Measurements from ENCODE around the gene HAAO. TPM values are rescaled to one million over a fixed set of nuclear protein-coding genes. Genes with fewer than 3 reads are reported as not detected.

The HAAO gene
- total RNA-seq, 1 experiment from 2014 or later, result not detected

DNA sequence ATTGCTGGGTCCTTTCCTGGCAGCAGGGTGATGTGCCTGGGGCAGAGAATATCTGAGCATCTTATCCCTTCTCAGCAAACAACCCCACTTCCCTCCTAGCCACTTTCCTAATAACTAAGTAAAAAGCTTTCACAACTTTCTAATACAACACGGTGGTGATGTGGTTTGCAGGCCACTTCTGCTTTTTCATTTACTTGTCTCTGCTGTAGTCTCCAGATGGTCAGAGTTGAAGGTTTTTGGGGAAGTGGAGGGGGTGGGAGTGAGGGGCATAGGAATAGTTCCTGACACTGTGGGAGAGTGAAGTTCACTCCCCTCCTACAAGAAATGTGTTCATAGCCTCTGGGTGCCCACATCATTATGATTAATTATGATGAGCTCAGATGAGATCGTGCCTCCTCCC lies 40.1 kb downstream of the HAAO start:
- no peak overlapping the region for H3K4me3 ChIP-seq (ENCODE audit: low read length)
- no peaks in the 10 kb centered on the region for H4K20me1 ChIP-seq (ENCODE audit: low read length)
- BruUV-seq (replicated peaks), result no TSS peak
- no peak overlapping the region for H3K4me2 ChIP-seq (ENCODE audit: low read length)
- H2AFZ ChIP-seq (ENCODE audit: low read length), result no peak overlapping the region
- TF ChIP-seq, protein P1, sequence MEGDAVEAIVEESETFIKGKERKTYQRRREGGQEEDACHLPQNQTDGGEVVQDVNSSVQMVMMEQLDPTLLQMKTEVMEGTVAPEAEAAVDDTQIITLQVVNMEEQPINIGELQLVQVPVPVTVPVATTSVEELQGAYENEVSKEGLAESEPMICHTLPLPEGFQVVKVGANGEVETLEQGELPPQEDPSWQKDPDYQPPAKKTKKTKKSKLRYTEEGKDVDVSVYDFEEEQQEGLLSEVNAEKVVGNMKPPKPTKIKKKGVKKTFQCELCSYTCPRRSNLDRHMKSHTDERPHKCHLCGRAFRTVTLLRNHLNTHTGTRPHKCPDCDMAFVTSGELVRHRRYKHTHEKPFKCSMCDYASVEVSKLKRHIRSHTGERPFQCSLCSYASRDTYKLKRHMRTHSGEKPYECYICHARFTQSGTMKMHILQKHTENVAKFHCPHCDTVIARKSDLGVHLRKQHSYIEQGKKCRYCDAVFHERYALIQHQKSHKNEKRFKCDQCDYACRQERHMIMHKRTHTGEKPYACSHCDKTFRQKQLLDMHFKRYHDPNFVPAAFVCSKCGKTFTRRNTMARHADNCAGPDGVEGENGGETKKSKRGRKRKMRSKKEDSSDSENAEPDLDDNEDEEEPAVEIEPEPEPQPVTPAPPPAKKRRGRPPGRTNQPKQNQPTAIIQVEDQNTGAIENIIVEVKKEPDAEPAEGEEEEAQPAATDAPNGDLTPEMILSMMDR (conservative IDR thresholded peaks at IDR 0.05; ENCODE audit: low read depth, low read length), result no peak
- no peak for TF ChIP-seq EZH2phosphoT487 (IDR thresholded peaks at IDR 0.05; ENCODE audit: borderline replicate concordance, low read length)
- TF ChIP-seq EZH2 (IDR thresholded peaks at IDR 0.05; ENCODE audit: low read length, unreplicated experiment), result no peak
- DNase-seq (no peak), ATAC-seq (no peak)
- intact Hi-C loops (cut with micrococcal nuclease), result no loop called here
- ChIA-PET CTCF (no interaction called here), POLR2A (ENCODE audit: unreplicated experiment) (no interaction called here)
- no peaks in the 10 kb centered on the region for H3K36me3 ChIP-seq (ENCODE audit: low read depth, low read length)
- H3K27me3 ChIP-seq (ENCODE audit: low read length), result no peaks in the 10 kb centered on the region
- H3K27ac ChIP-seq (ENCODE audit: low read length), result no peak overlapping the region
- no peaks in the 10 kb centered on the region for H3K9me2 ChIP-seq (replicated peaks; ENCODE audit: low read length)
- no peaks in the 10 kb centered on the region for H3K4me1 ChIP-seq (ENCODE audit: insufficient read depth, low read length)
- no peaks in the 10 kb centered on the region for H3K9me3 ChIP-seq (ENCODE audit: low read length)
- no peak overlapping the region for H3K9ac ChIP-seq (ENCODE audit: low read length)
- no peaks in the 10 kb centered on the region for H3F3A ChIP-seq (ENCODE audit: low read length, unreplicated experiment)
- no peaks in the 10 kb centered on the region for H3K79me2 ChIP-seq (ENCODE audit: low read length)

DNA sequence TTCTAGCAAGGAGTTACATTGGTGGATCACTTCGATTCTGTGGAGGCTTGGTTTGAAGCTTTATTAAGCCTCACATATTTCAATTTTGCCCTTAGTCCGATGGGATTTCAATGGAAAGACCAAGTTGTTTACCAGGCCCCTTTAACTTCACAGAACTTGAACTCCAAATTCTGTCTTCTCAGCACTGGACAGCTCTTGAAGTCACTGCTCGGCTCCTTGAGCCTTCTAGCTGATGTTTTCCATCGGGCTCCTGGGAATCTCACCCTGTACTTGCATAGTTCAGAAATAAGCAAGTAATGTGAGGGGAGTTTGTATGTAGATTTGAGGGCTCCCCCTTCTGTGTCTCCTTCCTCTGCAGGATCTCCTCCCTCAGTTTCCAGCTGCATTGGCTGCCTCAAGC lies 43.5 kb downstream of the HAAO start:
- no peak for DNase-seq
- intact Hi-C loops (cut with micrococcal nuclease), result no loop called here
- TF ChIP-seq, protein P1 (conservative IDR thresholded peaks at IDR 0.05; ENCODE audit: low read depth, low read length), result no peak
- TF ChIP-seq EZH2phosphoT487 (IDR thresholded peaks at IDR 0.05; ENCODE audit: borderline replicate concordance, low read length) (no peak), EZH2 (IDR thresholded peaks at IDR 0.05; ENCODE audit: low read length, unreplicated experiment) (no peak)
- Histone ChIP-seq H3K9ac (ENCODE audit: low read length) (no peak overlapping the region), H3K9me2 (replicated peaks; ENCODE audit: low read length) (no peaks in the 10 kb centered on the region), H3F3A (ENCODE audit: low read length, unreplicated experiment) (no peaks in the 10 kb centered on the region), H4K20me1 (ENCODE audit: low read length) (no peaks in the 10 kb centered on the region), H3K9me3 (ENCODE audit: low read length) (no peaks in the 10 kb centered on the region), H3K4me2 (ENCODE audit: low read length) (no peak overlapping the region), H3K4me3 (ENCODE audit: low read length) (no peak overlapping the region), H3K36me3 (ENCODE audit: low read depth, low read length) (no peaks in the 10 kb centered on the region), H3K27ac (ENCODE audit: low read length) (no peak overlapping the region), H3K27me3 (ENCODE audit: low read length) (no peaks in the 10 kb centered on the region), H3K79me2 (ENCODE audit: low read length) (no peaks in the 10 kb centered on the region), H2AFZ (ENCODE audit: low read length) (no peak overlapping the region), H3K4me1 (ENCODE audit: insufficient read depth, low read length) (no peaks in the 10 kb centered on the region)
- POLR2A ChIA-PET (ENCODE audit: unreplicated experiment), result no interaction called here
- no peak for ATAC-seq
- BruUV-seq (replicated peaks), result no TSS peak
- CTCF ChIA-PET, result no interaction called here

DNA sequence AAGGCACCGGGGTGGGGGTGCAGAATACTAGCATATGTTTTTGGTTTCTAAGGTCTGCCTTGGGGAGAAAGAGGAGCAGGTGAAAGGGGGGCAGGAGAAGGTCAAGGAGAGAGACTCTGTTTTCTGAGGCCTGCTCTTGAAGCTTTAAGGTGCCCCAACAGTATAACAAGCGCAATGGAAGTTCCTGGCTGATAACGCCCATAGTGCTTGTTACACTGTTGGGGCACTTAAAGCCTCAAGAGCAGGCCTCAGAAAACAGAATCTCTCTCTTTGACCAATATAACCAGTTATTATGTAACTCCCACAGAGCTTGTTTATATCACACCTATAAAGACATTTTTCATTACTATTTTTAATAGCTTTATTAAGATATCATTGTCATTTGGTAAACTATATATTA lies 45.0 kb downstream of the HAAO start:
- H3K36me3 ChIP-seq (ENCODE audit: low read depth, low read length), result no peaks in the 10 kb centered on the region
- POLR2A ChIA-PET (ENCODE audit: unreplicated experiment), result no interaction called here
- BruUV-seq (replicated peaks), result no TSS peak

More for the DNA sequence above, 45.0 kb downstream of the HAAO start:
- H3K79me2 ChIP-seq (ENCODE audit: low read length), result no peaks in the 10 kb centered on the region
- H3K4me3 ChIP-seq (ENCODE audit: low read length), result no peak overlapping the region
- CTCF ChIA-PET, result no interaction called here
- no peak for TF ChIP-seq EZH2 (IDR thresholded peaks at IDR 0.05; ENCODE audit: low read length, unreplicated experiment)
- TF ChIP-seq, protein P1 (conservative IDR thresholded peaks at IDR 0.05; ENCODE audit: low read depth, low read length), result no peak
- TF ChIP-seq EZH2phosphoT487 (IDR thresholded peaks at IDR 0.05; ENCODE audit: borderline replicate concordance, low read length), result no peak
- no peak for DNase-seq
- intact Hi-C loops (cut with micrococcal nuclease), result no loop called here
- no peaks in the 10 kb centered on the region for H3K9me3 ChIP-seq (ENCODE audit: low read length)
- H3F3A ChIP-seq (ENCODE audit: low read length, unreplicated experiment), result no peaks in the 10 kb centered on the region
- no peak overlapping the region for H3K9ac ChIP-seq (ENCODE audit: low read length)
- no peaks in the 10 kb centered on the region for H3K27me3 ChIP-seq (ENCODE audit: low read length)
- no peak overlapping the region for H3K27ac ChIP-seq (ENCODE audit: low read length)
- no peak overlapping the region for H3K4me2 ChIP-seq (ENCODE audit: low read length)
- no peaks in the 10 kb centered on the region for H4K20me1 ChIP-seq (ENCODE audit: low read length)
- H3K4me1 ChIP-seq (ENCODE audit: insufficient read depth, low read length), result no peaks in the 10 kb centered on the region
- H3K9me2 ChIP-seq (replicated peaks; ENCODE audit: low read length), result no peaks in the 10 kb centered on the region
- no peak overlapping the region for H2AFZ ChIP-seq (ENCODE audit: low read length)
- ATAC-seq, result no peak
